Eye (tissue), 1 donor: ENCODE measurements around the gene SLC12A4.
"Not testable (repeated sequence)": the region's sequence is repeated elsewhere in the genome, so short reads cannot be mapped to it uniquely, and the experiment has no call there.

ENCODE experiments used
- DNase-seq: peaks from one replicate; pipeline ENCODE4 v3.0.0-alpha.2; 2015

Gene SLC12A4

DNA sequence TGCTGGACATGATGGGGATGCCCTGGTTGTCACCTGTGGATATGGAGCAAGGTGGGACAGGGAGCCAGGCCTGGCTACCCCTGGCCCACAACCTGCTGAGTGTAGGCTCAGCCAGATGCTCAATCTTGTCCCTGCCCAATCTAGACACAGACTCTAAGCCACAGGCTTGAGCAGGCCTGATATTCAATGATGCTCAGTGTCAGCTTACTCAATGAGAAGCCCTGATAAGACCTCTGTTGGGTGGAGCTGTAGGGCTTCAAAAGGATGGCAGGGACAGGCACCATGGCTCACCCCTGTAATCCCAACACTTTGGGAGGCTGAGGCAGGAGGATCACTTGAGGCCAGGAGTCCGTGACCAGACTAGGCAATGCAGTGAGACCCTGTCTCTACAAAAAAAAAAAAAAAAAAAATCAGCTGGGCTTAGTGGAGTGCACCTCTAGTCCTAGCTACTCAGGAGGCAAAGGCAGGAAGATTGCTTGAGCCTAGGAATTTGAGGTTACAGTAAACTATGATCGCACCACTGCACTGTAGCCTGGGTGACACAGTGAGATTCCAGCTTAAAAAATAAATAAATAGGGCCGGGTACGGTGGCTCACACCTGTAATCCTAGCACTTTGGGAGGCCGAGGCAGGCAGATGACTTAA, 27.9 kb downstream of the SLC12A4 start:
- no peak for DNase-seq

DNA sequence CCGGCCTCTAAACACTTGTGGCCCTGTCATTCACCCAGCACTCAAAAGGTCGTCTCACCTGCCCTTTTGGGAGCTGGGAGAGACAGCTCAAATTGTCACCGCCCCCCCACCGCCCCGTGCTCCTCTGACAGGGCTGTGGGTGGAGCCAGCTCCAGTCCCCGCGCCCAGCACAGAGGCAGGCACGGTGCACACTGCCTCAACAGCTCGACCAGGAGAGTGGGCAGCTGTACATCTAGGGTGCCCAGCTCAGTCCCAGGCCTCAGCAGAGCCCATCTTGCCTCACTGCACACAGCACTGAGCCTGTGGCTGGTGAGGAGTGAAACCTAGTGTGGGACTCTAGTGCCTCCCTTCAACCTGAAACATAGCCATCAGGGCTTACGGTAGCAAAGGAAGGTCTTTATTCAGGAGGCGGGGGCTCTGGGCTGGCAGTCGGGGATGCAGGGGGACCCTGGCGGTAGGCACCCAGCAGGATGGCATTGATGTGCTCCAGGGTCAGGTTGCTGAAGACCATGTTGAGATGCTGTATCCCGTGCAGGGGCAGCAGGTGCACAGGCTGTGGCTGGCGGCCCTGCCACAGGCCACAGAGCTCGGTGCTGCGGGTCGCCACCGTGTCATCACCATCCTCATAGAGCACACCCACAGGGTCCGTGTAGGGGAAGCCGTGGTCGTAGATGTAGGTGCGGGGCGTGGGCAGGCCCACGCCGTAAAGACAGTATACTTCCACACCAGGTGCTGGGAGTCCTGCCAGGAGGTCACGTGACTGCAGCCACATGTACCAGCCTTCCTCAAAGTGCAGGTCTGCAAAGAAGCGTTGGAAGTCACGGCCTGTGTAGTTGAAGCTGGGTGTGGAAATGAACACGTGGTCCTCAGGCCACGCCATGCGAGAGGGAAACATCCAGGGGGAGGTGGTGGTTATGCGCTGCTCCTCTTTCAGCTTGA, 28.7 kb downstream of the SLC12A4 start:
- no peak for DNase-seq

- DNase-seq: not testable (repeated sequence)
These were observed 30.7 kb downstream of the SLC12A4 start for GRCh38 chr16:67937713-67938112.

- peak; percentile 63 for DNase-seq
These were observed 31.4 kb downstream of the SLC12A4 start for GRCh38 chr16:67936880-67937605.

DNA sequence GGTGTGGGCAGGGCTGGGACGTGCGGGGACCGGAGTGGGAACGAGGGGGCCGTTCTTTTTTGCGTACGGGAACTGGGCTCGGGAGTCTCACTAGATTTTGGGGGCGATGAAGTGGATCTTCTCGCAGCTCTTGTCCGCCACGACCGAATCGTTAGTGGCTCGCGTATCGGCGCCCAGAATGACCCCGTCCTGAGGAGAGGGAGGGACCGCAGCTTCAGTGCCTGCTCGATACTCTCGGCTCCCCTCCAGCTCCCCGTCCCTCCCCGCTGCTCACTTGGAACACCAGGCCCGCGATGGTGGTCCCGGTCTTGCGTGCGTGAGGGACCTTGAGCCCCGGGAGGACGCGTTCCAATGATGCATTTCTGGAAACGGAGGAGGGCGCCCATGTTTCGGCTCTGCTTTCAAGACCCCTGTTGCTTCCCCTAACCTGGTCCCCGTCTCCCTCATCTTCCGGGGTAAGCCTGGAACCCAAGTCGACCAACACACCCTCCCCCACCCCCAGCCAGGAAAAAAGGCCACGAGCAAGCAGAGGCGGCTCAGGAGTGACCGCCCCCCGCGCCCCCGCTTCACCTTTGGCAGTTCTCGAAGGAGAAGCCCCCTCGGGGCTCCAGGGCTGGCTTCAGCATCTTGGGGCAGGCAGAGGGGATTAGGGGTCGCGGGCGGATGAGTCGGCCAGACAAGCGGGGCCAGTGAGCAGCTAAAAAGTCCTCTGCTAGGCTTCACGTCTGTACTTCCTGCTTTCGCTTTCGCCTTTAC, 32.1 kb downstream of the SLC12A4 start, which contains the start of gene PSMB10:
PSMB10 (minus strand) TSS at position 727 of the 756 bp plus-strand sequence; CDS start at position 626, 101 bp downstream.
- DNase-seq: no peak

DNA sequence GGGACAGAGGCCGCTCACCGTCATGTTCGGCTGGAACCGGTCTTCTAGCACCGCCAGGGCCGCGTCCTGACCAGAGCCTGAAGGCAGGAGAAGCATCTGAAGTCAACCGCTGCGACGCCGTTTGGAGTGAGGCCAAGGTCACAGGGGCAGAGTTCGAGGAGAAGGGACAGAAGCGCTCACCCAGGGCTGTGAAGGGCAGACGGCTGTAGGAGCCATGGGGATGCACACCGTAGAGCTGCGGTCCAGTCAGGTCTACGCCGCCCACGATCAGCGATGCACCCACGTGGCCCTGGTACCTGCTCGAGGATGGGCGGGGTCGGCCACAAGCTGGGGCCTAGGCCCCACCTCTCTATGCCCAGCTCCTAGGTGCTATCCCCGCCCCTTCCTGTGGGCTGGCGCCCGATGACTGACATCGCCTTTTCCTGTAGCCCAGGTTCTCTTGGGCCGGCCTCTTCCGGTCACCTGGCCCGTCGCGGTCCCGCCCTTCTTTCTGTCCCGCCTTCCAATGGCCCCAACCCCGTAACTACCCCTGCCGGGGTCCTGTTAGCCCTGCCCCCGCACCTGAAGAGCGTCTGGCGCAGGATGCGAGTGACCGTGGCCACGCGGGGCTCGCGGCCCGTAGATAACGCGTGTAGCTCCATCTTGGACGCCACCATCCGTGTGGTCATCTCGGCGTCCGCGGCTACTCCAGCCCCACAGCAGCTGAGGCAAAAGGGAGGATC, 32.9 kb downstream of the SLC12A4 start:
- DNase-seq: peak; percentile 96

DNA sequence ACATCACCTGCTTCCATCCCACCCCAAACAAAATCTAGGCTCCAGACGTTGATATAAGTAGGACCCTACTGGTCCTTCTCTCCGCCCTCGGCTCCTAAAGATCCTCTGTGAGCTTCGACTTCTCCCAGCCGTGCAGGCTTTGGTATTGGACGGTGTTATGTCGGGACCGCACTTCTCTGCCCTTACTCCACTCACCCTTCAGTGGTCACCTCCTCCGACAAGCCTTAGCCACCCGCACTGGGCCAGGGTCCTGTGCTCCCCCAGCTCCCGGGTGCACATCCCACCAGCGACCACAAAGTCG, 33.4 kb downstream of the SLC12A4 start:
- DNase-seq: no peak

GRCh38 chr16:67934306-67935100, 33.9 kb downstream of the SLC12A4 start:
- no peak for DNase-seq

GRCh38 chr16:67933805-67934204, 34.6 kb downstream of the SLC12A4 start:
- DNase-seq: no peak

GRCh38 chr16:67932462-67932840, 36.0 kb downstream of the SLC12A4 start:
- no peak for DNase-seq

GRCh38 chr16:67931712-67932461, 36.5 kb downstream of the SLC12A4 start, which contains the start of gene CTRL:
Gene CTRL (minus strand): TSS chr16:67931862. CDS start chr16:67931852, 10 bp downstream.
- DNase-seq: no peak

DNA sequence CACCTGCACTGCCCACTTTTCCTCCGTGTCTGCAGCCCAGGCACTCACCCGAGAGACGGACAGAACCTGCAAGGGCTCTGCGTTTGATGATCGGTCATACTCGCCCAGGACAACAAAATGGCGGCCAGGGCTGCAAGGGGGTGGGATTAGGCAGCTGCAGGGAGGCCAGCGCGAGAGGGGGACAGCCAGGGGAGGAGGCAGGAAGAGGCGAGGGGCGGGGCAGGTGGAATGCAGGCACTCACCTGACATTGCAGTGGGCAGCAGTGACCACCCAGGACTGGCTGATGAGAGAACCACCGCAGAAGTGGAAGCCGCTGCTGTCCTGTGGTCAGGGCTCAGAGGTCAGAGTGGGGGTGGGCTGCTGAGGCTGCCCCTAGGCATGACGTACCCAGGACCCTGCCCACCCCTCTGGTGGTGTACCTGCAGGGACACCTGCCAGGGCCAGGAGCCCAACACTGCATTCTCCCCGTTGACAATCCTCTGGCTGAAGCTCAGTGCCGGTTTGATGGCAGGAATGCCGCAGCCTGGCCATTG, 37.7 kb downstream of the SLC12A4 start:
- no peak for DNase-seq

GRCh38 chr16:67930191-67930590, 38.2 kb downstream of the SLC12A4 start:
- no peak for DNase-seq

DNA sequence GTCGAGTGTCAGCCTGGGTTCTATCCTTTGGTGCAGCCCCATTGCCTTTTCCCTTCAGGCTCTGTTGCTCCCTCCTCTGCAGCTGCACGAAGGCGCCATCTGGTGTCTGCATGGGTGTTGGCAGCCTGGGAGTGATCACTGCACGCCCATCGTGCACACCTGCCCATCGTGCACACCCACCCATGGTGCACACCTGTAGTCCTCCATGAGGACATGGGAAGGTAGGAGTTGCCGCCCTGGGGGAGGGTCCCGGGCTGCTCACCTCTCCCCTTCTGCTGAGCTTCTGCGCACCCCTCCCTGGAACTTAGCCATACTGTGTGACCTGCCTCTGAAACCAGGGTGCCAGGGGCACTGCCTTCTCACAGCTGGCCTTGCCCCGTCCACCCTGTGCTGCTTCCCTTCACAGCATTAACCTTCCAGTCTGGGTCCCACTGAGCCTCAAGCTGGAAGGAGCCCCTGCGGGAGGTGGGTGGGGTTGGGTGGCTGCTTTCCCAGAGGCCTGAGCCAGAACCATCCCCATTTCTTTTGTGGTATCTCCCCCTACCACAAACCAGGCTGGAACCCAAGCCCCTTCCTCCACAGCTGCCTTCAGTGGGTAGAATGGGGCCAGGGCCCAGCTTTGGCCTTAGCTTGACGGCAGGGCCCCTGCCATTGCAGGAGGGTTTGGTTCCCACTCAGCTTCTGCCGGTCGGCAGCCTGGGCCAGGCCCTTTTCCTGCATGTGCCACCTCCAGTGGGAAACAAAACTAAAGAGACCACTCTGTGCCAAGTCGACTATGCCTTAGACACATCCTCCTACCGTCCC, 39.7 kb downstream of the SLC12A4 start:
- peak; percentile 84 for DNase-seq

- no peak for DNase-seq
These were observed 40.3 kb downstream of the SLC12A4 start for GRCh38 chr16:67928147-67928546.

GRCh38 chr16:67927131-67927941, 41.1 kb downstream of the SLC12A4 start:
- no peak for DNase-seq

DNA sequence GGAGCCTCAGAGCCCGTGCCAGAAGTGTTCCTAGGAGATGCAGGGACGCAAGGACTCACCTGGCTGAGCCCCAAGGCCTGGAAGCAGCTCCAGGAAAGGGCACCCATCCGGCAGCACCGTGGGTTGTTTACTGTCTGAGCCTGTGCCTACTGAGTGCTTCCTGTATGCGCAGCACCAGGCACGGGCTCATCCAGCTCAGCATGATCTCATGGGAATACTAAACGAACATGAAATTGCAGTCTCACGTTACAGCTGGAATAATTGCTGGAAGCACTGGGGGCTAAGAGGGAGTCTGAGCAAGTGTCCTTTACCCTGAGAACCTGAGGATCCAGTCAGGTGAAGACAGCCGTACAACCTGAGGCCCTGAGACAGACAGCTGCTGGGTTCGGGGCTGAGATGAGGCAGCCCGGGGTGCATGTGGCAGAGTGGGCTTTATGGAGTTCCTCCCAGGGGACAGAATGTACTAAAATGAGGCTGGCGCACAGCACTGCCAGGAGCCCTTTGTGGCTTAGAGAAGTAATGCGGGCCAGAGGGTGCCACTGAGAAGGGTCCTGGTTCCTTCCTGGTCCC, 42.2 kb downstream of the SLC12A4 start:
- no peak for DNase-seq
